ENCODE data around the gene F2R.

DNA sequence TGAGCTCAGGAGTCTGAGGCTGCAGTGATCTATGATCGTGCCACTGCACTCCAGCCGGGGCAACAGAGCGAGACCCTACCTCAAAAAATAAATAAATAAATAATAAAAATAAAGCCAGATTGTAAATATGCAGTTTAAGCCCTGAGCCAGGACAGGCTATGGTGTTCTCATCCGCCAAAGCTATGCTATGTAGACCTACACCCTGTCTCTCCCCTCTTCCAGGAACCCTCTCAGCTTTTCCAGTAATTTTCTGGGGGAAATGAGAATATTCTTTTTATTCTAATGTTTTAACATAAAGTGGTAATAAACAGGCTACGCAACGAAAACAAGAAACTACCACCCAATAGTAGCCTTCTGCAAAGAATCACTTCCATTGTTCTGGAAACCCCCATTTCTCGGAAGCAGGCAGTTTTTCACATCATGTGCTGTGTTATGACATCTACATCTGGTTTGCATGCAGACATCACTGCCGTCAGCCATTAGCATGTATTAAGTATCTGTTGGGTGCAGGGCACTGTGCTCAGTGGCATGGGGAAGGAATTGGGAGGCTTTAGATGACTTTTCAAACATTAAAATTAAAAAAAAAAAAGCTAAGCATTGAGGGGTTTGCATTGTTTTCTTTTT lies 38.0 kb upstream of the F2R start:
- TF ChIP-seq ZNF143 (CRISPR knock-in tag; IDR thresholded peaks at IDR 0.05) (no peak), XRCC3 (IDR thresholded peaks at IDR 0.05) (no peak), EZH2 (IDR thresholded peaks at IDR 0.05; ENCODE audit: borderline replicate concordance, low read depth, low read length) (no peak), KAT7 (CRISPR knock-in tag; IDR thresholded peaks at IDR 0.05; ENCODE audit: borderline replicate concordance) (no peak), SMC3 (conservative IDR thresholded peaks at IDR 0.05; ENCODE audit: insufficient read depth, low read depth, low read length) (no peak)
- TF ChIP-seq, protein P1, sequence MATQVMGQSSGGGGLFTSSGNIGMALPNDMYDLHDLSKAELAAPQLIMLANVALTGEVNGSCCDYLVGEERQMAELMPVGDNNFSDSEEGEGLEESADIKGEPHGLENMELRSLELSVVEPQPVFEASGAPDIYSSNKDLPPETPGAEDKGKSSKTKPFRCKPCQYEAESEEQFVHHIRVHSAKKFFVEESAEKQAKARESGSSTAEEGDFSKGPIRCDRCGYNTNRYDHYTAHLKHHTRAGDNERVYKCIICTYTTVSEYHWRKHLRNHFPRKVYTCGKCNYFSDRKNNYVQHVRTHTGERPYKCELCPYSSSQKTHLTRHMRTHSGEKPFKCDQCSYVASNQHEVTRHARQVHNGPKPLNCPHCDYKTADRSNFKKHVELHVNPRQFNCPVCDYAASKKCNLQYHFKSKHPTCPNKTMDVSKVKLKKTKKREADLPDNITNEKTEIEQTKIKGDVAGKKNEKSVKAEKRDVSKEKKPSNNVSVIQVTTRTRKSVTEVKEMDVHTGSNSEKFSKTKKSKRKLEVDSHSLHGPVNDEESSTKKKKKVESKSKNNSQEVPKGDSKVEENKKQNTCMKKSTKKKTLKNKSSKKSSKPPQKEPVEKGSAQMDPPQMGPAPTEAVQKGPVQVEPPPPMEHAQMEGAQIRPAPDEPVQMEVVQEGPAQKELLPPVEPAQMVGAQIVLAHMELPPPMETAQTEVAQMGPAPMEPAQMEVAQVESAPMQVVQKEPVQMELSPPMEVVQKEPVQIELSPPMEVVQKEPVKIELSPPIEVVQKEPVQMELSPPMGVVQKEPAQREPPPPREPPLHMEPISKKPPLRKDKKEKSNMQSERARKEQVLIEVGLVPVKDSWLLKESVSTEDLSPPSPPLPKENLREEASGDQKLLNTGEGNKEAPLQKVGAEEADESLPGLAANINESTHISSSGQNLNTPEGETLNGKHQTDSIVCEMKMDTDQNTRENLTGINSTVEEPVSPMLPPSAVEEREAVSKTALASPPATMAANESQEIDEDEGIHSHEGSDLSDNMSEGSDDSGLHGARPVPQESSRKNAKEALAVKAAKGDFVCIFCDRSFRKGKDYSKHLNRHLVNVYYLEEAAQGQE (IDR thresholded peaks at IDR 0.05; ENCODE audit: borderline replicate concordance): no peak
- TF ChIP-seq, protein P1 (CRISPR knock-in tag; IDR thresholded peaks at IDR 0.05; ENCODE audit: low read depth): no peak
- TF ChIP-seq, protein P2, sequence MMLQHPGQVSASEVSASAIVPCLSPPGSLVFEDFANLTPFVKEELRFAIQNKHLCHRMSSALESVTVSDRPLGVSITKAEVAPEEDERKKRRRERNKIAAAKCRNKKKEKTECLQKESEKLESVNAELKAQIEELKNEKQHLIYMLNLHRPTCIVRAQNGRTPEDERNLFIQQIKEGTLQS (IDR thresholded peaks at IDR 0.05): no peak
- TF ChIP-seq, protein P2 (CRISPR knock-in tag; conservative IDR thresholded peaks at IDR 0.05): no peak
- TF ChIP-seq, protein P3, sequence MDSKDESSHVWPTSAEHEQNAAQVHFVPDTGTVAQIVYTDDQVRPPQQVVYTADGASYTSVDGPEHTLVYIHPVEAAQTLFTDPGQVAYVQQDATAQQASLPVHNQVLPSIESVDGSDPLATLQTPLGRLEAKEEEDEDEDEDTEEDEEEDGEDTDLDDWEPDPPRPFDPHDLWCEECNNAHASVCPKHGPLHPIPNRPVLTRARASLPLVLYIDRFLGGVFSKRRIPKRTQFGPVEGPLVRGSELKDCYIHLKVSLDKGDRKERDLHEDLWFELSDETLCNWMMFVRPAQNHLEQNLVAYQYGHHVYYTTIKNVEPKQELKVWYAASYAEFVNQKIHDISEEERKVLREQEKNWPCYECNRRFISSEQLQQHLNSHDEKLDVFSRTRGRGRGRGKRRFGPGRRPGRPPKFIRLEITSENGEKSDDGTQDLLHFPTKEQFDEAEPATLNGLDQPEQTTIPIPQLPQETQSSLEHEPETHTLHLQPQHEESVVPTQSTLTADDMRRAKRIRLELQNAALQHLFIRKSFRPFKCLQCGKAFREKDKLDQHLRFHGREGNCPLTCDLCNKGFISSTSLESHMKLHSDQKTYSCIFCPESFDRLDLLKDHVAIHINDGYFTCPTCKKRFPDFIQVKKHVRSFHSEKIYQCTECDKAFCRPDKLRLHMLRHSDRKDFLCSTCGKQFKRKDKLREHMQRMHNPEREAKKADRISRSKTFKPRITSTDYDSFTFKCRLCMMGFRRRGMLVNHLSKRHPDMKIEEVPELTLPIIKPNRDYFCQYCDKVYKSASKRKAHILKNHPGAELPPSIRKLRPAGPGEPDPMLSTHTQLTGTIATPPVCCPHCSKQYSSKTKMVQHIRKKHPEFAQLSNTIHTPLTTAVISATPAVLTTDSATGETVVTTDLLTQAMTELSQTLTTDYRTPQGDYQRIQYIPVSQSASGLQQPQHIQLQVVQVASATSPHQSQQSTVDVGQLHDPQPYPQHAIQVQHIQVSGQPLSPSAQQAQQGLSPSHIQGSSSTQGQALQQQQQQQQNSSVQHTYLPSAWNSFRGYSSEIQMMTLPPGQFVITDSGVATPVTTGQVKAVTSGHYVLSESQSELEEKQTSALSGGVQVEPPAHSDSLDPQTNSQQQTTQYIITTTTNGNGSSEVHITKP (IDR thresholded peaks at IDR 0.05; ENCODE audit: partially characterized antibody): no peak
- TF ChIP-seq, protein P4, sequence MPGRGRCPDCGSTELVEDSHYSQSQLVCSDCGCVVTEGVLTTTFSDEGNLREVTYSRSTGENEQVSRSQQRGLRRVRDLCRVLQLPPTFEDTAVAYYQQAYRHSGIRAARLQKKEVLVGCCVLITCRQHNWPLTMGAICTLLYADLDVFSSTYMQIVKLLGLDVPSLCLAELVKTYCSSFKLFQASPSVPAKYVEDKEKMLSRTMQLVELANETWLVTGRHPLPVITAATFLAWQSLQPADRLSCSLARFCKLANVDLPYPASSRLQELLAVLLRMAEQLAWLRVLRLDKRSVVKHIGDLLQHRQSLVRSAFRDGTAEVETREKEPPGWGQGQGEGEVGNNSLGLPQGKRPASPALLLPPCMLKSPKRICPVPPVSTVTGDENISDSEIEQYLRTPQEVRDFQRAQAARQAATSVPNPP (IDR thresholded peaks at IDR 0.05; ENCODE audit: borderline replicate concordance, insufficient read depth, insufficient read length): no peak
